ENCODE results near the gene USO1. TPM values are rescaled to one million over a fixed set of nuclear protein-coding genes. Genes with fewer than 3 reads are reported as not detected.
A peak's percentile ranks its signal among the peaks of the same experiment; 100 is the strongest.
"Not testable (repeated sequence)": the region's sequence is repeated elsewhere in the genome, so short reads cannot be mapped to it uniquely, and the experiment has no call there.

Gene USO1
- total RNA-seq, 2 experiments from 2014 or later = 43.4 to 45.9 TPM

DNA sequence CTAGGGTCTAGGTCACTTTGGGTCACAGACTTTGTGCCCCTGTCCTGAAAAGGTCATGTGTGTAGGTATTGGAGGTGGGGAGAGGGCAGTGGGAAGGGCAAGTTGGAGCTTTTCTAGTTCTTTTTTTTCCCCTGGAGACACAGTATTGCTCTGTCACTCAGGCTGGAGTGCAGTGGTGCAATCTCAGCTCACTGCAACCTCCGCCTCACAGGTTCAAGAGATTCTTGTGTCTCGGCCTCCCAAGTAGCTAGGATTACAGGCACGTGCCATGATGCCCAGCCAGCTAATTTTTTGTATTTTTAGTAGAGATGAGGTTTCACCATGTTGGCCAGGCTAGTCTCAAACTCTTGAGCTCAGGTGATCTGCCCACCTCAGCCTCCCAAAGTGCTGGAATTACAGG is 8.3 kb upstream of the USO1 start:
- not testable (repeated sequence) for DNase-seq; H3K36me3 Mint-ChIP-seq (ENCODE audit: low read depth); H3K27me3 Mint-ChIP-seq; H3K4me3 Mint-ChIP-seq; H3K9me3 Mint-ChIP-seq; H3K27ac Mint-ChIP-seq
- H3K4me1 Mint-ChIP-seq = peaks cover 13% of the 10 kb centered on the region
- ChIA-PET POLR2A (interaction anchor here (1.6 to 1.7 kb wide), 2 partner anchors 8 to 12 kb away, joined by 4 to 14 read pairs; partner anchors contain the start of gene USO1), CTCF (interaction anchor here (0.6 to 4.3 kb wide), 2 partner anchors 8 to 65 kb away, joined by 3 to 34 read pairs; partner anchors contain the start of gene USO1)

DNA sequence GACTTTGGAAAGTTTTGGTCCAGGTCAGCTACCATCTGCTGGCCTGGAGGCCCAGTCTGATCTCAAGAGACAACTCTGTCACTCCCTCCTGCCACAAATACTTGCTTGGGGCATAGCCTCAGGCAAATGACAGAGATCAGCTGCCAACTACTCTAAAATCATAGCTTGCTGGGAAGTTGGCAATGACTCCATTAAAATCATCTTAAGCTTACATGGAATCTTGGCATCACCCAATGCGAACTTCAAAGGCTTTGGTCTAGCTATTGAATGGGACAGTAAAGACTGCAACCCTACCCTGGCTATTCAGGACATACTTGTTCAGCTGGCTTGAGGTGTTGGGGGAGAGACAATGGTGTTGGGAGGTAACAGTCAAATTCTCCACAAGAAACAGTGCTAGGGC is 7.0 kb upstream of the USO1 start:
- CTCF ChIA-PET = interaction anchor here (1.0 kb wide), 2 partner anchors 19 to 24 kb away, joined by 3 read pairs; no protein-coding TSS in a partner anchor
- POLR2A ChIA-PET = no interaction called here

DNA sequence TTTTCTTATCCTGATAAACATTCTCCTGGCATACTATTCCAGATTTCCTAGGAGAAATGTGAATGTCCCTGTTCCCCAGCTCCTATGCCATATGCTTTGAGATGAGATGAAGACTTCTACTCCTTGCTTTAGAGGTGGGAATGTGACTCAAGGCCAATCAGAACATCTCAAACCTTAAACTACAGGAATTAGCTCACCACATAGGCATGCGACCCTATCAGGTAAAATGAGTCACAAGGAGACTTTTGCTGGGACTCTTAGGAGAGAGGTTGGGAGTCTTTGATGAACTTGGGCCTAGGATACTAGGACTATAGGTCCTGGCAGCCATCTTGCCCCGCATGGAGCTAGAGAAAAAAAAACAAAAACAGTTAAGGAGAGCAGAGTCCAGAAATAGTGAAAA is 5.8 kb upstream of the USO1 start:
- DNase-seq = no peak
- Mint-ChIP-seq H3K9me3 (no peaks in the 10 kb centered on the region), H3K27me3 (no peaks in the 10 kb centered on the region), H3K4me3 (no peak overlapping the region), H3K4me1 (peaks cover 30% of the 10 kb centered on the region), H3K27ac (no peak overlapping the region), H3K36me3 (ENCODE audit: low read depth) (peaks cover 6% of the 10 kb centered on the region)
- CTCF ChIA-PET = no interaction called here
- POLR2A ChIA-PET = no interaction called here

More for the DNA sequence above, 7.0 kb upstream of the USO1 start:
- Mint-ChIP-seq H3K27ac (no peak overlapping the region), H3K4me3 (no peak overlapping the region), H3K36me3 (ENCODE audit: low read depth) (peaks cover 6% of the 10 kb centered on the region), H3K9me3 (no peaks in the 10 kb centered on the region), H3K4me1 (peaks cover 20% of the 10 kb centered on the region), H3K27me3 (no peaks in the 10 kb centered on the region)
- DNase-seq = no peak

DNA sequence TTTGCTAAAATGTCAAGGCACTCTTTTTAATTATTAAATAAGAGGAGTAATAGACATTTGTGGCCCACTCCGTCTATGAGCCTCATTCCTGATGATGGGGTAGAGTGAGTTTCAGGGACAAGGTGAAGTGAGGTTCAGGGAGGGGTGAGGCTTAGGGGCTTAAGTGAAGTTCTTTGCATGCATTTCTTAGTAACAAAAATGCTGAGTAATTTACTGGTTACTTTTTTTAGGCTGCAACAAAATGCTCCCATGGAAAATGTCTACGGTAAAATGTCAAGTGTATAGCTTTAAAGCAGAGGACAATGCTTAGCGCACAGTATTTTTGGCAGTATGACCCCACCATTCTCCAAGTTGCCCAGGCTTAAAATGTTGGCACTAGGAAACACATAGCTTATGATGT is 2.0 kb upstream of the USO1 start:
- CTCF ChIA-PET = interaction anchor here (0.6 to 4.2 kb wide), 9 partner anchors 9 to 1215 kb away, joined by 5 to 72 read pairs (median 17); partner anchors contain the start of gene G3BP2
- H3K36me3 Mint-ChIP-seq (ENCODE audit: low read depth) = peaks cover 18% of the 10 kb centered on the region

DNA sequence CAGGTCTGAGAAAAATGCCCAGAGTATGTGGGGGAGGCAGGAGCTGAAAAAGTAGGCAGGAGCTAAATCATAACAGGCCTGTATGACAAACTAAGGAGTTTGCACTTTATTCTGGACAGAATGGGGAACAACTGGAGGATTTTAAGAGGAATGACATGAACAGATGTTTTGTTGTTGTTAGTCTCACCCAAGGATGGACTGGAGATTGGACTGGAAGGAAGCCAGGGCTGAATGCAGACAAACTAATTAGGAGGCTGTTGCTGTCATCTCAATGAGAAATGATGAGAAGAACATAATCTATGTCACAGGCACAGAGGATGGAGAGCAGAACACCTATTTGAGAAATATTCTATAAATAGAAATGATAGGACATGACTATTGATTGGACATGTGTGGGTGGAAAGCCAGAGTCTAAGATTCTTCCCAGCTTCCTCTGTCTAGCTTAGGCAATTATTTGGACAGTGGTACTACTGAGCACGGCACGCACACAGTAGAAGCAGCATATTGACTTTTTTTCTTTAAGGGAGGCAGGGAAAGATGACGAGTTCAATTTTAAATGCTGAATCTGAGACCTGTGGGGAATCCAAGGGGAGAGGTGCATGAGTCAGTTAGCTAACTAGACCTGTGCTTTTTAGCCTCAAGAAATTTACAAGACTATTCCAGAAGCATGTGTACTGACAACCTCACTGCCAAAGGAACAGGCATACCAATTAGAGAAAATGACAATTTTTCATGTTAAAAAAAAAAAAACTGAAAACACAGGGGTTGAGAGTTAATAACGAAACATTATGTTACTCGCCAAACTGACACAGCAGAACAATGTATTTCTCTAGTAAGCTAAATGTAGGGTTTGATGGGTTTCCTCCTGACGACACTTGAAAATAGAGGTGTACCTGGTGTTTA is 963 bp upstream of the USO1 start:
- no peak for DNase-seq
- peaks cover 54% of the 10 kb centered on the region for H3K4me1 Mint-ChIP-seq
- H3K4me3 Mint-ChIP-seq = peak overlapping the region; percentile 100
- CTCF ChIA-PET = interaction anchor here (0.6 to 4.2 kb wide), 34 partner anchors 10 to 1710 kb away, joined by 3 to 72 read pairs (median 6); partner anchors contain the start of genes CDKL2, G3BP2 and ODAPH
- H3K9me3 Mint-ChIP-seq = no peaks in the 10 kb centered on the region
- H3K27me3 Mint-ChIP-seq = no peaks in the 10 kb centered on the region
- H3K27ac Mint-ChIP-seq = peak overlapping the region; percentile 99
- POLR2A ChIA-PET = interaction anchor here (0.7 to 7.8 kb wide), 30 partner anchors 8 to 216 kb away, joined by 3 to 147 read pairs (median 6); partner anchors contain the start of genes CDKL2, G3BP2, NAAA and ODAPH
- peaks cover 21% of the 10 kb centered on the region for H3K36me3 Mint-ChIP-seq (ENCODE audit: low read depth)

More for the DNA sequence above, 2.0 kb upstream of the USO1 start:
- POLR2A ChIA-PET = interaction anchor here (0.7 to 7.8 kb wide), 10 partner anchors 13 to 208 kb away, joined by 3 to 147 read pairs (median 8); partner anchors contain the start of genes G3BP2, RCHY1 and THAP6
- Mint-ChIP-seq H3K4me3 (no peak overlapping the region), H3K9me3 (no peaks in the 10 kb centered on the region), H3K4me1 (peaks cover 48% of the 10 kb centered on the region), H3K27ac (no peak overlapping the region), H3K27me3 (no peaks in the 10 kb centered on the region)
- DNase-seq = no peak

DNA sequence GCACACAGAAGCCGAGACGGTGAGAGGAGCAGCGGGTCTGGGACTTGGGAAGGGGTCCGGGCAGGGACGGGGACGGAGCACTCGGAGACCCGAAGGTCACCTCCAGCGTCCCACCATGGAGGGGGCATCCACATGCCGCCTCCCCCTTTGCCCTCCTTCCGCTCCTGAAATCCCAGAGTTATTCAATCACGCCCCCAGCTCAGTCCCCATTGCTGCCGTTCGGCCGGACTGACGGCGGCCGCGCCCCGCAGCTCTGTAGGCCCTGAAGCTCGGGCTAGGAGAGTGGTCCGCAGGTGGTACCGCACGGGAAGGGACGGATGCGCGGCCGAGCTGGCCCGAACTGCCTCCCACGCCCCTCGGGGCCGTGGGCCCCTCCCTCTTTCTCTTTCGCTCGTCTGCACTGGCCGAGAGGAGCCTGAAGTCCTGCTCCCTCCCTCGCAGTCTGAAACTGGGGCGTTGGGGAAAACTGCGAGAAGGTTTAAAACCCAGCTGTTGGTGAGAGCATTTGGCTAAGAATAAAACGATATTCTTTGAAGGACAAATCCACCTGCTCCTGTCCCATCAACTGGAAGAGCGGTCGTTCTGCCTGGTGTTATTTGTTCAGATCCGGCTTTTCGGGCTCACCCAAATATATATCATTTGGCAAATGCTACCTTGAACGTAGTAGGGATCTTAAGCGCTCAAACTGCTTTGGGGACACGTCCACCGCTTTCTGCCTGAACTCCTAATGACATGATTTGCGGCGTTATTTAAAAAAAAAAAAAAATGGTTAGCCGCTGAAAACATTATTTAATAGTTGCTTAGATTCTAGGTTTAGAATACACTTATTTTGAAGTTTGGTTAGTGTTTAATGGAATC is 719 bp downstream of the USO1 start:
- H3K9me3 Mint-ChIP-seq = no peaks in the 10 kb centered on the region
- H3K27me3 Mint-ChIP-seq = no peaks in the 10 kb centered on the region
- ChIA-PET CTCF (interaction anchor here (0.6 to 4.2 kb wide), 29 partner anchors 11 to 224 kb away, joined by 3 to 72 read pairs (median 4); partner anchors contain the start of genes CDKL2, G3BP2 and ODAPH), POLR2A (interaction anchor here (0.5 to 7.8 kb wide), 24 partner anchors 10 to 214 kb away, joined by 3 to 147 read pairs (median 6); partner anchors contain the start of genes CDKL2, G3BP2, NAAA and ODAPH)
- peak overlapping the region; percentile 99 for H3K27ac Mint-ChIP-seq
- peaks cover 56% of the 10 kb centered on the region for H3K4me1 Mint-ChIP-seq
- peaks cover 20% of the 10 kb centered on the region for H3K36me3 Mint-ChIP-seq (ENCODE audit: low read depth)
- DNase-seq = peak; percentile 65
- H3K4me3 Mint-ChIP-seq = peak overlapping the region; percentile 100

DNA sequence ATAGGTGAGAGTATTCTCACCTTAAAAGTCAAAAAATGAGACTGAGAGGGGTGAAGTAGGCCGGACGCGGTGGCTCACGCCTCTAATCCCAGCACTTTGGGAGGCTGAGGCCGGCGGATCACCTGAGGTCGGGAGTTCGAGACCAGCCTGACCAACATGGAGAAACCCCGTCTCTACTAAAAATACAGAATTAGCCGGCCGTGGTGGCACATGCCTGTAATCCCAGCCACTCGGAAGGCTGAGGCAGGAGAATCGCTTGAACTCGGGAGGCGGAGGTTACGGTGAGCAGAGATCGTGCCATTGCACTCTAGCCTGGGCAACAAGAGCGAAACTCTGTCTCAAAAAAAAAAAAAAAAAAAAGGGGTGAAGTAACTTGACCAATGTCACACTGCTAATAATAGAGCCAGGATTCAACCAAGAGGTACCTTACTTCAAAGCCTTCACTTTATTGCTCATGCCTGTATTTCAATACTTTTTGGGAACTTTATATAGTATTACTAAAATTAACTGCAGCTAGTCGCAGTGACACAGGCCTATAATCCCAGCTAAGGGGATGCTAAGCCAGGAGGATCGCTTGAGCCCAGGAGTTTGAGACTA is 1.7 kb downstream of the USO1 start:
- DNase-seq, H3K9me3 Mint-ChIP-seq, H3K27me3 Mint-ChIP-seq: not testable (repeated sequence)
- H3K4me3 Mint-ChIP-seq = peak overlapping the region; percentile 100
- peak overlapping the region; percentile 44 for H3K27ac Mint-ChIP-seq
- ChIA-PET CTCF (interaction anchor here (0.7 to 4.2 kb wide), 8 partner anchors 11 to 138 kb away, joined by 3 to 72 read pairs (median 16); partner anchors contain the start of gene G3BP2), POLR2A (interaction anchor here (1.0 to 7.8 kb wide), 8 partner anchors 21 to 212 kb away, joined by 4 to 147 read pairs (median 10); partner anchors contain the start of genes G3BP2, RCHY1 and THAP6)
- peaks cover 56% of the 10 kb centered on the region for H3K4me1 Mint-ChIP-seq
- peaks cover 20% of the 10 kb centered on the region for H3K36me3 Mint-ChIP-seq (ENCODE audit: low read depth)

DNA sequence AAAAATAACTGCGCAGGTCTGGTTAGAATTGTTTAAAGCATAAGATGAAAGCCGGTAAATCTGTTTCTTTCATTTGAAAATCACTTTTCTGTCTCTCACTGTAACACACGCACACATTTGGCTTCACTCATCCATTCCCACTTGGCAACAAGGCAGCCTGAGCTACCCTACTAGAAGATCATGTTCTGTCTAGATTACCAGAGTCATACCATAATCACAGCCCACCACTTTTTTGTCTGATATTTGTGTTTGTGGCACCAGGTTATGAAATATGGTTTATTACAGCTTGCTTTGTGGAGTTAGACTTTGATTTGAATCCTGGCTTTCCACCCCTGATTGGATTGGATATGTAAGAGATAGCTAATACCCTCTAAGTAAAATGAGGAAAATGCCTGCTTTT is 2.2 kb downstream of the USO1 start:
- POLR2A ChIA-PET = interaction anchor here (1.0 to 7.8 kb wide), 5 partner anchors 23 to 212 kb away, joined by 3 to 147 read pairs (median 7); partner anchors contain the start of genes G3BP2, RCHY1 and THAP6

DNA sequence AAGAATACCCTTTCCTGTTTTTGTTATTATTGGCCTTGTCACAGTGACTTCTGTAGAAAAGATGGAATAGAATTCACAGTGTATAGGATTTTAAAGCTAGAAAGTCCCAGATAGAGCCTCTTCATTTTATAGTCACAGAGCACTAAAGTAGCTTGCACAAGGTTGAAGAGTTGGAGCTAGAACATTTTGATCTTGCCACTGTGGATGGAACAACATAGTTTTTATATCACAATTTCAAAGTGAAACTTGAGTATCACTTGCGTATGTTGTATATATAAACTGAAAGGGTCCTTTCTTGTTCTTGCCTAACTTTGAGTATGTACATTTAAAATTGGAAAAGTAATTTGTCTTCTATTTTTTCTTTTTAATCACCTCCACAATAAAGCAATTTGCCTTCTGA is 2.7 kb downstream of the USO1 start:
- no peaks in the 10 kb centered on the region for H3K27me3 Mint-ChIP-seq
- ChIA-PET POLR2A (interaction anchor here (1.0 to 7.8 kb wide), 5 partner anchors 22 to 213 kb away, joined by 3 to 147 read pairs (median 7); partner anchors contain the start of genes G3BP2, RCHY1 and THAP6), CTCF (interaction anchor here (0.5 to 1.5 kb wide), 4 partner anchors 9 to 139 kb away, joined by 3 to 4 read pairs (median 4); no protein-coding TSS in a partner anchor)
- peaks cover 52% of the 10 kb centered on the region for H3K4me1 Mint-ChIP-seq
- H3K9me3 Mint-ChIP-seq = no peaks in the 10 kb centered on the region
- no peak for DNase-seq
- peak overlapping the region; percentile 100 for H3K4me3 Mint-ChIP-seq
- H3K36me3 Mint-ChIP-seq (ENCODE audit: low read depth) = peaks cover 20% of the 10 kb centered on the region
- H3K27ac Mint-ChIP-seq = peak overlapping the region; percentile 16

More for the DNA sequence above, 2.2 kb downstream of the USO1 start:
- Mint-ChIP-seq H3K27ac (peak overlapping the region; percentile 16), H3K36me3 (ENCODE audit: low read depth) (peaks cover 20% of the 10 kb centered on the region), H3K9me3 (no peaks in the 10 kb centered on the region), H3K4me3 (peak overlapping the region; percentile 100), H3K4me1 (peaks cover 56% of the 10 kb centered on the region), H3K27me3 (no peaks in the 10 kb centered on the region)
- CTCF ChIA-PET = interaction anchor here (0.7 to 1.5 kb wide), 4 partner anchors 11 to 138 kb away, joined by 3 to 4 read pairs (median 4); no protein-coding TSS in a partner anchor
- no peak for DNase-seq

DNA sequence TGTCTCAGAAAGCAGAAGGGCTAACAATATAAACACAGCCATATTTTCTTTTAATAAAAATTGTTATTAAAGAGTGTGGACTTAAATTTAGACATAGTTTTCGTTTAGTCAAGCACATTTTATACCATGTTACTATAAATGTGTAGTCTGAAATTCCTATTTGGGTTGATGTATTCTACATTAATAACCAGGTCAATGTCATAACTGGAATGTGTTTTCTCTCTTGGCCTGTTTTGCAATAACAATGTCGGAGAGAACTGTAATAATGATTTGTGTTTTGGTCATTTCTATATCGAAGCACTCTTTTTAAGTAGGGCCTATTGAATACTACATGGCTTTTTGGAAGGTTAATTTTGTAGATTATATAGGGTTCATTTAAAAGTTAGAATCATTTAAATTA is 5.5 kb downstream of the USO1 start:
- H3K36me3 Mint-ChIP-seq (ENCODE audit: low read depth) = peaks cover 28% of the 10 kb centered on the region
- CTCF ChIA-PET = no interaction called here
- POLR2A ChIA-PET = interaction anchor here (7.8 kb wide), 1 partner anchor 59 kb away, joined by 147 read pairs; the partner anchor contains the start of gene G3BP2

DNA sequence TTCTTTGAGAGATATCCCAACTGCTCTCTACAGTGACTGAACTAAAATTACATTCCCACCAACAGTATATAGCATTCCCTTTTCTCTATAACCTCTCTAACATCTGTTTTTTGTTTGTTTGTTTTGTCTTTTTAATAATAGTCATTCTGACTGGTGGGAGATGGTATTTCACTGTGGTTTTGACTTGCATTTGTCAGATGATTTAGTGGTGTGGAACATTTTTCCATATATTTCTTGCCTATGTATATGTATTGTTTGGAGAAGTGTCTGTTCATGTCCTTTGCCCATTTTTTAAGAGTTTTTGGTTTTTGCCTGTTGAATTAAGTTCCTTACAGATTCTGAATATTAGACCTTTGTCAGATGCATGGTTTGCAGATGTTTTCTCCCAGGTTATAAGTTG is 9.0 kb downstream of the USO1 start:
- no peak for DNase-seq
- Mint-ChIP-seq H3K4me3 (no peak overlapping the region), H3K27me3 (no peaks in the 10 kb centered on the region), H3K9me3 (peaks cover 4% of the 10 kb centered on the region), H3K4me1 (peaks cover 9% of the 10 kb centered on the region), H3K36me3 (ENCODE audit: low read depth) (peaks cover 23% of the 10 kb centered on the region), H3K27ac (no peak overlapping the region)
- ChIA-PET POLR2A (interaction anchor here (2.5 kb wide), 1 partner anchor 10 kb away, joined by 7 read pairs; the partner anchor contains the start of gene USO1), CTCF (interaction anchor here (0.7 kb wide), 1 partner anchor 60 kb away, joined by 3 read pairs; no protein-coding TSS in a partner anchor)

More for the DNA sequence above, 5.5 kb downstream of the USO1 start:
- Mint-ChIP-seq H3K4me1 (peaks cover 35% of the 10 kb centered on the region), H3K9me3 (peaks cover 4% of the 10 kb centered on the region), H3K27ac (no peak overlapping the region), H3K27me3 (no peaks in the 10 kb centered on the region), H3K4me3 (no peak overlapping the region)
- DNase-seq = no peak
